LNCAP (cell line): ENCODE results near the gene FCN1.

Source experiments
- TF ChIP-seq, protein P1 (sequence below): fragments of 450-650 bp; IDR thresholded peaks from 2 replicates; pipeline ENCODE4 v1.5.1; 2017; ENCODE audit warnings: mild to moderate bottlenecking

The FCN1 gene

DNA sequence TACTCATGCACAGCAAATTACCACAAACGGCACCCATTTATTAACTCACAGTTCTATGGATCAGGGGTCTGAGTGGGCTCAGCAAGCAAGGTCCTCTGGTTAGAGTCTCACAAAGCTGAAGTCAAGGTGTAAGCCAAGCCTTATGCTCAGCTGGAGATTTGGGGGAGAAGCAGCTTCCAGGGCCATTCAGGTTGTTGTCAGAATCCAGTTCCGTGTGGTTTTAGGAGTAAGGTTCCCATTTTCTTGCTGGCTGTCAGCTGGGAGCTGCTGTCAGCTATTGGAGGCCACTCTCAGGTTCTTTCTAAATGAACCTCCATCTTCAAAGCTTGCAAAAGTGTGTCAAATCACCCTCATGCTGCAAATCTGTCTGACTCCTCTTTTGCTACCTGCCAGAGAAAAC, 19.4 kb downstream of the FCN1 start:
- TF ChIP-seq, protein P1, sequence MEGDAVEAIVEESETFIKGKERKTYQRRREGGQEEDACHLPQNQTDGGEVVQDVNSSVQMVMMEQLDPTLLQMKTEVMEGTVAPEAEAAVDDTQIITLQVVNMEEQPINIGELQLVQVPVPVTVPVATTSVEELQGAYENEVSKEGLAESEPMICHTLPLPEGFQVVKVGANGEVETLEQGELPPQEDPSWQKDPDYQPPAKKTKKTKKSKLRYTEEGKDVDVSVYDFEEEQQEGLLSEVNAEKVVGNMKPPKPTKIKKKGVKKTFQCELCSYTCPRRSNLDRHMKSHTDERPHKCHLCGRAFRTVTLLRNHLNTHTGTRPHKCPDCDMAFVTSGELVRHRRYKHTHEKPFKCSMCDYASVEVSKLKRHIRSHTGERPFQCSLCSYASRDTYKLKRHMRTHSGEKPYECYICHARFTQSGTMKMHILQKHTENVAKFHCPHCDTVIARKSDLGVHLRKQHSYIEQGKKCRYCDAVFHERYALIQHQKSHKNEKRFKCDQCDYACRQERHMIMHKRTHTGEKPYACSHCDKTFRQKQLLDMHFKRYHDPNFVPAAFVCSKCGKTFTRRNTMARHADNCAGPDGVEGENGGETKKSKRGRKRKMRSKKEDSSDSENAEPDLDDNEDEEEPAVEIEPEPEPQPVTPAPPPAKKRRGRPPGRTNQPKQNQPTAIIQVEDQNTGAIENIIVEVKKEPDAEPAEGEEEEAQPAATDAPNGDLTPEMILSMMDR: no peak

GRCh38 chr9:134897584-134898170, 20.0 kb downstream of the FCN1 start:
- TF ChIP-seq, protein P1: no peak

DNA sequence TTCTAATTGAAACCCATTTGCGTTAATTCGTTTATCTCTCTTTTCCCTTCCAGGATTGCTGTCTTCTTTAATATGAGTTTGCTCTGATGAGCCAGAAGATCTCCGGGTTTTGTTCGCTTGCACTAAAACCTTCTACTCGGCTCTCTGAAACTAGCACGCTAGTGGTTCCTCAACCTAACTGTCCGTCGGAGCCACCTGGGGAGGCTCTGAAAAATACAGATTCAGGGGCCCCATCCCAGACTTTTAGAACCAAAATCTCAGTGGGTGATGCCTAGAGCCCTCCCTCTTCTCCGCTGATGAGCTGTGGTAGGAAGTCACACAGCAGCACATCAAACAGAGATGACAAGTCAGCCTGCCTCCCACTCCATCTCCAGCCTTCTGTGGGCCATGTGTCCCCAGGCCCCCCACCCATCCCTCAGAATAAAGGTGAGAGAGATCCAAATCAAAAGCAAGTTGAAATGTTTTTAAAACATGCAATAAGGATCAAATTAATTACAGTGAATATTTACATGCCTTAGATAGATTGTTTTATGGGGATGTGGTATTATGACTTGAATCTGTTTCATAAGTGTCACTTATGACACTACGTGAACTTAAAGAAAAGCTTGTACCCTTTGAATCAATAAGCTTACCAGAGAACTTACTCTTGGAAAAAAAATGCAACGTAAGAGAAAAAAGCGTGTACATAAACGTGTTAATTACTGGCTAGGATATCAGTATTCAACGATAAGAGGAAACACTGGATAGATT, 20.7 kb downstream of the FCN1 start:
- TF ChIP-seq, protein P1: no peak

DNA sequence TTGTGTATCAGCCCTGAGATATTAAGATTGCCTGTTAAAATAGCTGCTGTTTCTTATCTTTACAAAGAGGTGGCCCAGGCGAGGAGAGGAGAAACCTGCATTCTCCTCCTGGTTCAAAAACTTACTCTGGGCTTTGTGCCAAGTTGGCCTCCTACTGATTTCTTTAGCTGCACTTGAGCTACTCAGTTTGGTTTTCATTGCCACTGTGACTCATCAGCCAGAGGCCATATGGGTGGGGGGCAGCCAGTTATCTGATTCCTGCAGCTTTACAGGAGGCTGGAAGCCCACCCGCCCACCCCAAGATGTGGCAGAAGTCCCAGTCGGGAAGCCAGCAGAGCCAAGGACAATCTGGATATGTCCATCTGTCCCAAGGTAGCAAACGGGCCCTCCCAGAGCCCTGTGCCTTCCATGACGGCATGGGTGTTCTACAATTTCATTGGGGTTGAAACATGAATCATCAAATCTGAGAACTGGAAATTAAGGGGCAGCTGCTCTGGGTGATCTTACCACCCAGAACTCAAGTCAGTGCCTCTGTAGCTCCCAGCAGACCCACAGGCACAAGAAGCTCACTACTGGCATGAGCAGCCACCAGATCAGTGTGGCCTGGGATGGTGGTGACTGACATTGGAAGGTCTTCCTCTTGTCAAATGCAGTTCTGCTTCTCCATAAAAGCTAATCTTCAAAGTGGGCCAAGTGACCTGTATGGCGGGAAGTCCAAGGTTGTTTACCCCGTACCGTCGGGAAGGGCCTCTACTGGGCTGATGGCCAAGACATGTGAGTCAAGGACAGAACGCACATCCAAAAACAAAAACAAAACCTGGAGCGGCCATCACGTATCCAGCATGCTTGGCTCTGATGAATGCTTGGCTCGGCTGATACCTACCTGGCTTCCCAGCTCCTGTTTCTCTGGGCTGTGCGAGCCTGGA, 21.5 kb downstream of the FCN1 start:
- TF ChIP-seq, protein P1: no peak

- TF ChIP-seq, protein P1: no peak
Measured at GRCh38 chr9:134895567-134895907, 22.2 kb downstream of the FCN1 start.

GRCh38 chr9:134895097-134895496, 22.6 kb downstream of the FCN1 start:
- TF ChIP-seq, protein P1: no peak

DNA sequence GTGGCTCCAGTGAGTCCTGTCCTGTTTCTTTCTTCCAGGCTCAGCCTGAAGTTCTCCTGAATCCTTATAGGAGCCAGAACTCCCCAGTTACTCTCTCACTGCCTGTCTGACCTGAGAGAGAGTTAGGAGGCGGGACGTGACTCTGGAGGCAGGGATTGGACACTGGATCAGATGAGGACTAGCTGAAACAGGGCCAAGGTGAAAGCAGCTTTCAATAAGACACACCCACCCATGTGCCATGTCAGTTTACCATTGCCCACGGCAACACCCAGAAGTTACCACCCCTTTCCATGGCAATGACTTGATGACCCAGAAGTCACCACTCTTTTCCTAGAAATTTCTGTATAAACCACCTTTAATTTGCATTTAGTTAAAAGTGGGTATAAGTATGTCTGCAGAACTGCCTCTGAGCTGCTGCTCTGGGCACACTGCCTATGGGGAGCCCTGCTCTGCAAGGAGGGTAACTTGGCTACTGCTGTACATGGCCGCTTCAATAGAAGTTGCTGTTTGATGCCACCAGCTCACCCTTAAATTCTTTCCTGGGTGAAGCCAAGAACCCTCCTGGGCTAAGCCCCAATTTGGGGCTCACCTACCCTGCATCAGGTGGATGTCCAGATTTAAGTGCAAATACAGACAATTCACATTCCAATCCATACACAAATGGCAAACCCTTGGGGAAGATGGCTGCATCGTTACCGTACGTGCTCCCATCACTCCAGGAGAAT, 23.4 kb downstream of the FCN1 start:
- TF ChIP-seq, protein P1: no peak
